CD14-positive monocyte (primary cell): Measurements from ENCODE around the gene PRRC2B. TPM values are rescaled to one million over a fixed set of nuclear protein-coding genes. Genes with fewer than 3 reads are reported as not detected.

Experiments
- DNase-seq, 3 donors: peaks; one replicate each; pipeline ENCODE4 v3.0.0-alpha.2; 2011 to 2022
- H2AFZ ChIP-seq: 2 replicates; pipeline ENCODE4 v1.6.0; 2012; ENCODE audit warnings: mild to moderate bottlenecking, low read depth, low read length, inconsistent platforms; ENCODE audit not compliant: insufficient read depth, poor library complexity, severe bottlenecking
- H3K27ac ChIP-seq, 2 donors: 1 replicate in 1 of 2; 2 replicates in 1 of 2; pipeline ENCODE4 v1.5.1; 2012 to 2013; ENCODE audit warnings: low read length in 2 of 2, control low read depth in 1 of 2, inconsistent platforms in 1 of 2, low read depth in 1 of 2, mild to moderate bottlenecking in 1 of 2
- H3K27me3 ChIP-seq, 2 donors: one replicate each; pipeline versions ENCODE4 v1.6.0 to v1.6.1; 2011 to 2013; ENCODE audit warnings: low read length in 2 of 2; ENCODE audit not compliant: control insufficient read depth in 2 of 2, insufficient read depth in 2 of 2
- H3K36me3 ChIP-seq, 2 donors: replicated peaks in 1 of 2; 1 replicate in 1 of 2; 2 replicates in 1 of 2; pipeline versions ENCODE4 v1.5.1 to v1.6.1; 2012 to 2013; ENCODE audit warnings: low read length in 2 of 2, control low read depth in 1 of 2, inconsistent platforms in 1 of 2, mild to moderate bottlenecking in 1 of 2; ENCODE audit not compliant: insufficient read depth in 2 of 2, control insufficient read depth in 1 of 2
- H3K4me1 ChIP-seq, 2 donors: 1 replicate in 1 of 2; 2 replicates in 1 of 2; pipeline versions ENCODE4 v1.5.1 to v1.6.1; 2012 to 2013; ENCODE audit warnings: low read length in 2 of 2, control low read depth in 1 of 2, inconsistent platforms in 1 of 2, mild to moderate bottlenecking in 1 of 2, moderate library complexity in 1 of 2; ENCODE audit not compliant: insufficient read depth in 2 of 2, control insufficient read depth in 1 of 2
- H3K4me2 ChIP-seq: replicated peaks from 2 replicates; pipeline ENCODE3; 2012; ENCODE audit warnings: low read length, moderate library complexity, mild to moderate bottlenecking; ENCODE audit not compliant: poor library complexity, severe bottlenecking; ENCODE audit errors: extremely low read depth
- H3K4me3 ChIP-seq, 3 experiments: fragments of 200-600 bp in 1 of 3; sonication (generic) in 1 of 3; replicated peaks in 1 of 3; 1 replicate in 2 of 3; 2 replicates in 1 of 3; pipeline ENCODE4 v1.5.1; 2011 to 2013; ENCODE audit warnings: low read length in 3 of 3, mild to moderate bottlenecking in 3 of 3, control low read depth in 2 of 3, low read depth in 2 of 3, inconsistent platforms in 1 of 3, moderate library complexity in 1 of 3
- H3K79me2 ChIP-seq: 2 replicates; pipeline ENCODE4 v1.6.0; 2012; ENCODE audit warnings: mild to moderate bottlenecking, control low read depth, inconsistent platforms, low read length, moderate library complexity; ENCODE audit not compliant: insufficient read depth
- H3K9ac ChIP-seq: 2 replicates; pipeline ENCODE4 v1.6.0; 2017; ENCODE audit warnings: low read length, mild to moderate bottlenecking; ENCODE audit not compliant: insufficient read depth, poor library complexity, severe bottlenecking
- H3K9me3 ChIP-seq, 2 donors: replicated peaks in 1 of 2; 1 replicate in 1 of 2; 2 replicates in 1 of 2; pipeline versions ENCODE4 v1.5.1 to v1.6.1; 2012 to 2013; ENCODE audit warnings: low read length in 2 of 2, control low read depth in 1 of 2; ENCODE audit not compliant: control insufficient read depth in 1 of 2, insufficient read depth in 1 of 2
- H4K20me1 ChIP-seq: 2 replicates; pipeline ENCODE4 v1.6.0; 2012; ENCODE audit warnings: mild to moderate bottlenecking, low read length, control low read depth, moderate library complexity; ENCODE audit not compliant: insufficient read depth
- H3K27ac Mint-ChIP-seq, 7 donors: one replicate each; pipeline ENCODE4 v1.8.0; 2020; ENCODE audit warnings: mild to moderate bottlenecking in 7 of 7, mixed read lengths in 7 of 7, moderate library complexity in 6 of 7, inconsistent platforms in 2 of 7
- H3K27me3 Mint-ChIP-seq, 3 donors: one replicate each; pipeline ENCODE4 v1.8.0; 2021 to 2022; ENCODE audit warnings: low read depth in 3 of 3, mild to moderate bottlenecking in 3 of 3, mixed read lengths in 3 of 3, moderate library complexity in 3 of 3, inconsistent platforms in 1 of 3
- H3K36me3 Mint-ChIP-seq, 2 donors: one replicate each; pipeline ENCODE4 v1.8.0; 2020; ENCODE audit warnings: mixed read lengths in 2 of 2, inconsistent platforms in 1 of 2, mild to moderate bottlenecking in 1 of 2
- H3K4me1 Mint-ChIP-seq: one replicate; pipeline ENCODE4 v1.8.0; 2020; ENCODE audit warnings: mild to moderate bottlenecking, mixed read lengths
- H3K4me3 Mint-ChIP-seq, 2 donors: one replicate each; pipeline ENCODE4 v1.8.0; 2020; ENCODE audit warnings: mild to moderate bottlenecking in 2 of 2, mixed read lengths in 2 of 2, moderate library complexity in 1 of 2
- H3K9me3 Mint-ChIP-seq, 7 donors: one replicate each; pipeline ENCODE4 v1.8.0; 2020 to 2022; ENCODE audit warnings: mixed read lengths in 7 of 7, mild to moderate bottlenecking in 6 of 7, moderate library complexity in 6 of 7, inconsistent platforms in 2 of 7
- WGBS: methylation state at CpG from one replicate; pipeline ENCODE4 v1.1.5; 2013; ENCODE audit warnings: missing lambda C conversion rate; ENCODE audit not compliant: insufficient coverage; 5-methylcytosine and 5-hydroxymethylcytosine counted together
- intact Hi-C, 2 donors: fragments of 100-400 bp; cut with micrococcal nuclease; formaldehyde crosslinking; loops; one replicate each; pipeline versions ENCODE4 v1.15.0 to v1.15.1; 2023
- polyA plus RNA-seq, 3 donors: library from polyadenylated mRNA; depleted of rRNA in 1 of 3; unstranded in 2 of 3; stranded (reverse) in 1 of 3; fragments of 300-500 nt in 2 of 3; fragments of >200 nt in 1 of 3; fragmentation: Illumina TruSeq in 2 of 3; gene quantifications; 1 replicate in 2 of 3; 2 replicates in 1 of 3; pipeline ENCODE4 v1.2.3, GENCODE V29; 2012 to 2021
- TF ChIP-seq, protein P1 (sequence below): fragments of 200-600 bp; IDR thresholded peaks from one replicate; pipeline ENCODE4 v1.8.0; 2022; ENCODE audit warnings: antibody characterized with exemption, mild to moderate bottlenecking

The PRRC2B gene
- polyA plus RNA-seq, 3 donors = 2.8 to 36.2 (median 8.6) TPM

GRCh38 chr9:131409458-131409992 lies 15.6 kb downstream of the PRRC2B start:
- WGBS = 54% methylated on average over 3 of the region's 7 CpGs
- Histone ChIP-seq H3K4me3 (peak overlapping the region in 1 of 3 experiments; percentile 18), H3K9me3 (no peaks in the 10 kb centered on the region), H2AFZ (no peak overlapping the region), H3K4me1 (peaks cover 47 to 60% of the 10 kb centered on the region in 2 donors), H3K27me3 (no peaks in the 10 kb centered on the region), H3K36me3 (peaks cover 0 to 4% of the 10 kb centered on the region in 2 donors), H3K4me2 (peak overlapping the region; percentile 22), H3K9ac (no peak overlapping the region), H3K79me2 (peaks cover 100% of the 10 kb centered on the region), H4K20me1 (peaks cover 100% of the 10 kb centered on the region), H3K27ac (peak overlapping the region in 1 of 2 donors; percentile 47)
- H3K9me3 Mint-ChIP-seq = peaks cover 0 to 2% (median 0%) of the 10 kb centered on the region in 7 donors
- peak overlapping the region in 5 of 7 donors; percentile 41 to 83 (median 60) for H3K27ac Mint-ChIP-seq
- peaks cover 67% of the 10 kb centered on the region for H3K4me1 Mint-ChIP-seq
- intact Hi-C loops = loop anchor here in 1 of 2 donors (5.0 kb wide), 1 partner anchor 57 kb away; no protein-coding TSS in a partner anchor
- no peak for DNase-seq
- H3K27me3 Mint-ChIP-seq = peaks cover 0 to 3% (median 0%) of the 10 kb centered on the region in 3 donors
- TF ChIP-seq, protein P1, sequence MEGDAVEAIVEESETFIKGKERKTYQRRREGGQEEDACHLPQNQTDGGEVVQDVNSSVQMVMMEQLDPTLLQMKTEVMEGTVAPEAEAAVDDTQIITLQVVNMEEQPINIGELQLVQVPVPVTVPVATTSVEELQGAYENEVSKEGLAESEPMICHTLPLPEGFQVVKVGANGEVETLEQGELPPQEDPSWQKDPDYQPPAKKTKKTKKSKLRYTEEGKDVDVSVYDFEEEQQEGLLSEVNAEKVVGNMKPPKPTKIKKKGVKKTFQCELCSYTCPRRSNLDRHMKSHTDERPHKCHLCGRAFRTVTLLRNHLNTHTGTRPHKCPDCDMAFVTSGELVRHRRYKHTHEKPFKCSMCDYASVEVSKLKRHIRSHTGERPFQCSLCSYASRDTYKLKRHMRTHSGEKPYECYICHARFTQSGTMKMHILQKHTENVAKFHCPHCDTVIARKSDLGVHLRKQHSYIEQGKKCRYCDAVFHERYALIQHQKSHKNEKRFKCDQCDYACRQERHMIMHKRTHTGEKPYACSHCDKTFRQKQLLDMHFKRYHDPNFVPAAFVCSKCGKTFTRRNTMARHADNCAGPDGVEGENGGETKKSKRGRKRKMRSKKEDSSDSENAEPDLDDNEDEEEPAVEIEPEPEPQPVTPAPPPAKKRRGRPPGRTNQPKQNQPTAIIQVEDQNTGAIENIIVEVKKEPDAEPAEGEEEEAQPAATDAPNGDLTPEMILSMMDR = no peak
- peak overlapping the region in 1 of 2 donors; percentile 37 for H3K4me3 Mint-ChIP-seq
- peaks cover 3 to 6% of the 10 kb centered on the region in 2 donors for H3K36me3 Mint-ChIP-seq

DNA sequence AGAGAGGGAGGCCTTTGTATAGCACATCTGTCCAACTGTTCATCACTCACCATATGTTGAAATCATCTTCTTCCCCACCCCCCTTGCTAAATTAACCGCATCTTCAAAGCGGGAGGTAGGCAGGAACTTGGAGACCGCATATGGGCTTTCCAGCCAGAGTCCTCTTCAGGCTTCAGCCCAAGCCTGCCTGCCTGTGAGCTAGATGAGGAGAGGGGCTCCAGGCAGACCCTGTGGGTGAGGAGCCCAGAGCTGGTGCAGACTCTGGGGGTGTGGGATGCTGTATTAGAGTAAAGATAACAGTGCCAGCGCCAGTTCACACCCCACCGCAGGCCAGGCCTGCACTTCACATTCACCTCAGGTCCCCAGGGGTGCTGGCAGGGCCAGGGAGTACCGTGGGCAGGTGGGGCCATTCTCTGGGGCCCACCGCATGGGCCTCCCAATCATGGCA lies 16.2 kb downstream of the PRRC2B start:
- Mint-ChIP-seq H3K27me3 (peaks cover 0 to 3% (median 0%) of the 10 kb centered on the region in 3 donors), H3K4me1 (peaks cover 63% of the 10 kb centered on the region), H3K9me3 (peaks cover 0 to 2% (median 0%) of the 10 kb centered on the region in 7 donors), H3K4me3 (peak overlapping the region; percentile 18 to 37), H3K27ac (peak overlapping the region in 5 of 7 donors; percentile 35 to 74 (median 60)), H3K36me3 (peaks cover 5 to 6% of the 10 kb centered on the region in 2 donors)
- Histone ChIP-seq H3K9ac (no peak overlapping the region), H4K20me1 (peaks cover 100% of the 10 kb centered on the region), H3K9me3 (no peaks in the 10 kb centered on the region), H3K27me3 (no peaks in the 10 kb centered on the region), H3K36me3 (peaks cover 2 to 4% of the 10 kb centered on the region in 2 donors), H3K27ac (peak overlapping the region in 1 of 2 donors; percentile 47), H3K4me3 (peak overlapping the region in 1 of 3 experiments; percentile 18), H3K4me2 (peak overlapping the region; percentile 22), H3K4me1 (peaks cover 47 to 58% of the 10 kb centered on the region in 2 donors), H2AFZ (no peak overlapping the region), H3K79me2 (peaks cover 100% of the 10 kb centered on the region)
- TF ChIP-seq, protein P1 = no peak
- intact Hi-C loops = no loop called here
- WGBS = 38% methylated on average over 5 of the region's 7 CpGs
- DNase-seq = peak; percentile 35 to 65 (median 37)
